GM12872 (cell line): ENCODE measurements around the gene GTF2IRD1.

ENCODE experiments used
- CTCF ChIP-seq: IDR thresholded peaks from 3 replicates; pipeline ENCODE4 v1.5.1; 2011; ENCODE audit warnings: low read depth, mild to moderate bottlenecking, low read length, moderate library complexity; ENCODE audit not compliant: insufficient read depth

Gene GTF2IRD1

DNA sequence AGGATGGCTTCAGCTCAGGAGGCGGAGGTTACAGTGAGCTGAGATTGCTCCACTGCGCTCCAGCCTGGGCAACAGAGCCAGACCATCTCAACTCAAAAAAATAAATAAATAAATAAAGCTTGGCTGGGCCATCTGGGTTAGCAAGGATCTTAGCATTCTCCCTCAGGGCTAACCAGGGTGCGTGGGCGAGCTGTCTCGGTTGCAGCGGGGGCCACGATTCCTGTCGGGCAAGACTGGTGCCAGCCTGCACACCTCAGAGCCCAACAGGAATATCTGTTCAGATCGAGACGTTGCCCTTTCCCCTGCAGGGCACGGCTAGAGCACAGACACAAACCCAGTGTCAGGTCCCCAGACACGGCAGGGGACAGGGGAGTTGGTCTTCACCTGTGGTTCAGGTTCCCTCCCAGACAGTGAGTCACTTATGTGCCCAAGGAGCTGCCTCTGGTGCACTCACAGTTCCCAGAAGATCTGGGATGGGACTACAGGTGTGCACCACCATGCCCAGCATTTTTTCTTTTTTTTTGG lies 128.3 kb downstream of the GTF2IRD1 start:
- TF ChIP-seq CTCF: no peak

GRCh38 chr7:74582447-74583039 lies 128.8 kb downstream of the GTF2IRD1 start:
- TF ChIP-seq CTCF: no peak

DNA sequence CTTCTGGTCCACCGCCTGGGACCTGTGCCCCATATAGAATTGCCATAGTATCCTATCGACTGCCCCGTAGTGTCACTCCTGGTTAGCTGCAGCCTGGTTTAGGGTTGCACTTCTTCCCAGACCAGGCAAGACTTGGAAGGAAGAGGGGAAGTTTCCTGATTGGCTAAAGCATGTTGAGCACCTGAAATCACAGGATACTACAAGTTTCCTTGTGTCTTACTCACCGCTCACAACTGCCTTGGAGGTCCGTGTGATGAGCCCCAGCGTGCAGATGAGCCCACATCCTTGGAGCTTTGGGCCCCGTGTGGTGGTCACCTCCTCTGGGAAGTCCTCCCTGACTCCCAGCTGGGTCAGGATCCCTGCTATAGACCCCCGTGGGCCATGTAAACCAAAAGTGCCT lies 129.9 kb downstream of the GTF2IRD1 start:
- no peak for TF ChIP-seq CTCF

DNA sequence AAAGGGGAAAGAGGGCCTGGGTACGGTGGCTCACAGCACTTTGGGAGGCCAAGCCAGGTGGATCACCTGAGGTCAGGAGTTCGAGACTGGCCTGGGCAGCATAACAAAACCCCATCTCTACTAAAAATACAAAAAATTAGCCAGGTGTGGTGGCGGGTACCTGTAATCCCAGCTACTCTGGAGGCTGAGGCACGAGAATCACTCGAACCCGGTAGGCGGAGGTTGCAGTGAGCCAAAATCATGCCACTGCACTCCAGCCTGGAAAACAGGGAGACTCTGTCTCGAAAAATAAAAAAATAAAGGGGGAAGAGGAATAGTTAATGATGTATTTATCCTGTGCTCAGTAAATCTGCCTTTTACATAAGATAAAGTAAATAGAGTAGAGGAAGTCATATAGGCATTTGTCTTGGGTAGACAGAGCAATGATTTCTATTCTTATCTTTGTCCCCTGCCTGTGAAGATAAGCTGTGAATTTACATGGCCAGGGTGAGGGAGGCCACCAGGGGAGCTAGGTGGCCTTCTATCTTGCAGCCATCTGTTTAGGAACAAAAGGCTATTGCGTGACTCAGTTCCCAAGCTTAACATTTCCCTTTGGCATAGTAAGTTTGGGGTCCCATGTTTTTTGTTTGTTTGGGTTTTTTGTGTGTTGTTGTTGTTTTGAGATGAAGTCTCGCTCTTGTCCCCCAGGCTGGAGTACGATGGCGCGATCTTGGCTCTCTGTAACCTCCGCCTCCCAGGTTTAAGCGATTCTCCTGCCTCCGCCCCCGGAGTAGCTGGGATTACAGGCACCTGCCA lies 130.7 kb downstream of the GTF2IRD1 start:
- no peak for TF ChIP-seq CTCF

GRCh38 chr7:74585844-74586243 lies 132.1 kb downstream of the GTF2IRD1 start:
- TF ChIP-seq CTCF: no peak

- no peak for TF ChIP-seq CTCF
Observed at GRCh38 chr7:74586258-74587175, 132.8 kb downstream of the GTF2IRD1 start.

DNA sequence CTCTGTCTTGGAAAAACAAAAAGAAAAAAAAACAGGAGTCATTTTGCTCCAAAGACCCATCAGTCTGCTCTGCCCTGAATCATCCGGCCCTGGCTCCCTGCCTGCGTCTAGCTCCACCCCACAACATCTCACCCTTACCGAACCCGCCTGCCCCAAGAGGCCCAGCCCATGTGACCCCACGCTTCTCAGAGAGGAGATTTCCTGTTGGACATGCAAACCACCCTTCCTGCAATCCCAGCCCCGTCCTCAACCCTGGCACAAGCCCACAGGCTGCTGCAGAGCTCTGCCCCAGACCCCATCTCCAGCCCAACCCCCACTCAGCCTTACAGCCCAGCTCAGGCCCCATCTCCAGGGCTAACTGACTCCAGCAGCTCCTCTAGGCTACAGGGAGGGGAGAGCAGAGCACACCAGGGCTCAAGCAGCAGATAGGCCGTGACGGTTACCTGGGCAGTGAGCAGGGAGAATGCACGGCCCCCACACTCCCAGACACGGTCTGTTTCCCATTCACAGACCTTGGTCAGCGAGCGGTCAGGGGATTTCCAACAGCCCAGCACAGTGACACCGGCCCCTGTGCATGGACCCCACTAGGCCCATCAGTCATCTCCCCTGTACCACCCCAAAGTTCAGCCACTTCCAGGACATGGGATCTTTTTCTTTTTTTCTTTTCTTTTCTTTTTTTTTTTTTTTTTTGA lies 133.9 kb downstream of the GTF2IRD1 start:
- TF ChIP-seq CTCF: 0 out of 3 replicates have a peak, but pooled peaks have one; percentile 11
